Subcutaneous adipose tissue (tissue), 4 donors: ENCODE measurements around the gene TFAP2B. TPM values are rescaled to one million over a fixed set of nuclear protein-coding genes. Genes with fewer than 3 reads are reported as not detected.

Experiments
- total RNA-seq, 4 donors: library from RNA; depleted of rRNA; stranded (reverse); fragments of >200 nt; gene quantifications; one replicate each; pipeline ENCODE4 v1.1.0, GENCODE V29; 2016
- TF ChIP-seq, protein P1 (sequence below): fragments of 450-650 bp; IDR thresholded peaks from one replicate; pipeline ENCODE4 v1.5.1; 2016; ENCODE audit warnings: low read depth, mild to moderate bottlenecking, control low read depth, antibody characterized with exemption, moderate library complexity

Gene TFAP2B
- total RNA-seq, 4 donors from 2014 or later: not detected

DNA sequence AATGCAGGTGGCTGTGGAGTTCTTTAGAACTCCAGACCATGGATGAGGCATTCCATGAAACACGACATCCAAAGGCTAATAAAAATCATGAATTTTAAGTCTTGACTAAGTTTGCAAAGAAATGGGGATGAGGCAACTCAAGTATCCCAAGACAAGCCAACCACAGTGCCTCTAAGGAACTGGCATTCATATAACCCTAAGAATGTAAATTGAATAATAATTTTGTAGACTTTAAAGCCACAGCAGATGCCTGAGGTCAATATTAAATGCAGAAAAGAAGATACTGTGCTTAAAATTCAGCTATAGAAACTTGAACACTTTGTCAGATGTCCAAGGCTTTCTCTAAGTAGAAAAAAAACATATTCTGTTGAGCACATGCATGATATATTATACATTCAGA is 54.5 kb downstream of the TFAP2B start:
- TF ChIP-seq, protein P1, sequence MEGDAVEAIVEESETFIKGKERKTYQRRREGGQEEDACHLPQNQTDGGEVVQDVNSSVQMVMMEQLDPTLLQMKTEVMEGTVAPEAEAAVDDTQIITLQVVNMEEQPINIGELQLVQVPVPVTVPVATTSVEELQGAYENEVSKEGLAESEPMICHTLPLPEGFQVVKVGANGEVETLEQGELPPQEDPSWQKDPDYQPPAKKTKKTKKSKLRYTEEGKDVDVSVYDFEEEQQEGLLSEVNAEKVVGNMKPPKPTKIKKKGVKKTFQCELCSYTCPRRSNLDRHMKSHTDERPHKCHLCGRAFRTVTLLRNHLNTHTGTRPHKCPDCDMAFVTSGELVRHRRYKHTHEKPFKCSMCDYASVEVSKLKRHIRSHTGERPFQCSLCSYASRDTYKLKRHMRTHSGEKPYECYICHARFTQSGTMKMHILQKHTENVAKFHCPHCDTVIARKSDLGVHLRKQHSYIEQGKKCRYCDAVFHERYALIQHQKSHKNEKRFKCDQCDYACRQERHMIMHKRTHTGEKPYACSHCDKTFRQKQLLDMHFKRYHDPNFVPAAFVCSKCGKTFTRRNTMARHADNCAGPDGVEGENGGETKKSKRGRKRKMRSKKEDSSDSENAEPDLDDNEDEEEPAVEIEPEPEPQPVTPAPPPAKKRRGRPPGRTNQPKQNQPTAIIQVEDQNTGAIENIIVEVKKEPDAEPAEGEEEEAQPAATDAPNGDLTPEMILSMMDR: no peak

DNA sequence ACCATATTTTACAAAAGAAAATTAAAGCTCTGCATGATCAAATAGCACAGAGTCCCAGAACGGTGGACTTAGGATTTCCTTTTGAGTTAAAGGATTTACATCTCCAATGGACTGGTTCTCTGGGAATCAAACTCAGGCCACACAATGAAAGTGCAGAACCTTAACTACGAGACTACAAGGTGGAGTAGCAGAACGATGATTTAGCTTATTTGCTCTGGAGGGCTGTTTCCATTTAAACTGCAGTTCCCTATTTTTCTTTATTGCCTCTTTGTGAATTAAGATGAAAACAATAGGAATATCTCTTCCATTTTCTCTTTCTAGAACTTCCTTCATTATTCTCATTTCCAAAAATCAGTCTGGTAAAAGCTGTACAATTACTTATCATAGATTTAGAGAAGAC is 65.7 kb downstream of the TFAP2B start:
- TF ChIP-seq, protein P1: no peak

DNA sequence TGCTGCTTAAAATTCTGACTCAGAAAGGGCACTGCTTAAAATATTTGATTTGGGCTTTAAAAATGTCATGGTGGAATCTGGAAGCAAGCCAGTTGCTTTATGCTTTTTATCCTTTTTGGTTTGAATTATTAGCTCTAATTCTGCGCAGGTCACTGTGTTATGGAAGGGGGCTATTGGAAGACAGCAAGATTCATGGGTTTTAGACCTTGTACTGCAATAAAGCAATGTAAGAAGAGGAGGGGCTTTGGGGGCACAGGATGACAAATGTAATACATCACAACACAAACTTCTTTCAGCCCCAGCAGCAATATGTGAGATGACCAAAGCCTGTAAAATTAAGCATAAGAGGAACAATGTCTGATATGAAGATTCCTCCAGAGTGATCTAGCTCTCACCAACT is 68.4 kb downstream of the TFAP2B start:
- TF ChIP-seq, protein P1: no peak

DNA sequence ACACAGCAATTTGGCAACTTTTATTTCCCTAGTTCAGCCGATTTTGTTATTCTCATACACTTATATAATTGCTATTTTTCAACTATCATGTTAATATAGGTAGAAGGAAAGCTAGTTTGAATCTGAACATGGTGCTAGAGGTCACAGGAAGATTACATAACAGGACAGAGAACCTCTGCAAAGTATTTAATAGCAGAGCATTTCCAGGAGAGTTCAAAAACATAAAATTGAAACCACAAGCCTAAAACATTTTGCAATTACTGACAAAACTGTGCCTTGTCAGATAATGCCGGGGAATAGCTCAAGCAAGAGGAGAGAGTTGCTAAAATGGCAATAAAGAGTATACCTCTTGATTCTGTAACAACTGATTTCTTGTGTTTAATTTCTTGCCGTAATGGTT is 70.8 kb downstream of the TFAP2B start:
- TF ChIP-seq, protein P1: no peak

DNA sequence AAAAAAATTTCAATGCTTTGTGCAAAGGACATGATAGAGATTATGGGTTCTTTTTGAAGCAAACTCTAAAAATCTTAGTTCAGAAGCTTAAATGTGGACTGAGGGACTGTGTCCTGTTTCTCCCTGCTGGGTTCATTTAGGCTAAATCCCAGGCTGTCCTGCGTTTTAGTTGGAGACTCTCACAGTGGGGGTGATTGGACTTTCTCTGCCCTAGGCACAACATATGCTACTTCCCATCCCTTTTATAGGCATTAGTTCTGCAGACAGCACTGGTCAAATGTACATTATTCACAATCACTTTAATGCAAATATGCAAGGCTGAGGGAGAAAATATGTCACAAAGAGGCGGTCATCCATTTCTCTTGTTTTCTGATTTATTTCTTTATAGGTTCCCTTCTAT is 71.3 kb downstream of the TFAP2B start:
- TF ChIP-seq, protein P1: no peak

DNA sequence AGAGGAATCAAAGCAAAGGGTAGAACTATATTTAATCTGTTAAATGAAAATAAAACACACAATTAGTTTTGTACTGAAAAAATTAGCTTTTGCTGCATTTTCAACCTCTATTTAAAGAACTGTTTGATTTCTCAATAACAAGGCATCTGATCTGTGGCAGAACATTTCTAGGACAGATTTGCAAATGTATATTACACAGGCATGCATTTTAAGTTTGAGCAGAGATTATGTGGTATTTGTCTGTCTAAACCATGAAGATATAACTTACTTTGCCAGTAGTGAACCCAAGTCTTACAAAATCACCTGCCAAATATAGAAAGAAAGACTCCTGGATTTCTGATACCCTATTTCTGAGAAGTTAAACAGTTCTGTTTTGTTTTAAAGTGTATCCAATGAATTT is 71.9 kb downstream of the TFAP2B start:
- TF ChIP-seq, protein P1: no peak

DNA sequence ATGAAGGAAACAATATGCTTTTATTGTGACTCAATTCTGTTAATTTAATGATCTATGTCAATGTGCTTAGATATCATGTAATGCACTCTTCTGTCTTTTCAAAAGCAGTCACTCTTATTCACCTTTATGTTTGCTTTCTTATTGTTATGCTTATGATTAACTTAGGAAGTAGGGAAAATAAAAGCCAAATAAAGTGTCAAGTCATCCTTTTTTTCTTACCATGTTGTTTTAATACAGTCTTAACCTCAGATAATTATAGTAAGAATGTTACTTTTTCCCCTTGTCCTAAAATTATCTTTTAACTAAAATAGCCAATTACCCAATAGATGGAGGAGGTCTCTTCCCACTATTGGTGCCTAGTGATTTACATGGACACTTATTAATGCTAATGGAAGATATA is 72.6 kb downstream of the TFAP2B start:
- TF ChIP-seq, protein P1: no peak

Other genes starting within 250 kb of the TFAP2B start
- gene TFAP2D, start 105.3 kb upstream of the TFAP2B start, total RNA-seq: not detected